HG03095 (cell line): ENCODE results near the gene TLE3.
"Not testable (repeated sequence)": the region's sequence is repeated elsewhere in the genome, so short reads cannot be mapped to it uniquely, and the experiment has no call there.

Experiments
- ATAC-seq: cut with Tn5 transposase; IDR thresholded peaks from one replicate; pipeline ENCODE4 v1.9.1; 2021; ENCODE audit warnings: moderate library complexity; ENCODE audit not compliant: unreplicated experiment

Gene TLE3

DNA sequence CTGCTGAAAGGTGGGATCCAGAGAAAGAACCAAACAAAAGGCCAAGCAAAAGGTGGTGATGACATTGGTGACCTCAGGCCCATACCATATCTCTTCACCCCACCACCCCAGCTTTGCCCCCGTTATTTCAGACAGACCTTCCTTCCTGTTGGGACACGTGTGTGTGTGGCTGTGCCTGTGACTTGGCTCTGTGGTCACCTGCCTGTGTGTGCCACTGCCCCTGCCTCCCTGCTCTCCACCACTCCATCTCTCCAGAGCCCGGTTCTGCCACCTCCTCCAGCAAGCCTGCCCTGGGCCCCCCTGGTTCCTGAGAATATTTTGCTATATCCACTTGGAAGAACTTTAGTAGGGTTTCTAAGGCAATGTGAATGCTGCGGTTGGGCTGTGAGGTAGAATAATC, 28.6 kb upstream of the TLE3 start:
- ATAC-seq, result no peak

DNA sequence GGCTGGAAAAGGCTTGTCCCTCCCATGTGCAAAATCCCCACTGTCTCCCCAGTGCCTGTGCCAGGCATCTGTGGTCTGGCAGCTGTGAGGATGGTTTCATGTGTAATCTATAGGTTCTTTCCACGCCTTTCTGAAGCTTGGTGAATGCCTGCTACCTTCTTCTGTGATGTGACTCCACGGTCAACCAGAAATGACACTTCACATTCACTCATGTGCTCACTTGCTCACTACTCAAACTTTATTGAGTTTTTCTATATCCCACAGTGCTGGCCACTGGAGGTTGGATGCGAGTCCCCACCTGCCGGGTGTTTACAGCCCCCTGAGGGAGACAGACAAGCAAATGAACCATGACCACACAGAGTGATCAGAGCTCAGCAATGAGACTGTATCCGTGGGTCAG, 27.9 kb upstream of the TLE3 start:
- no peak for ATAC-seq

DNA sequence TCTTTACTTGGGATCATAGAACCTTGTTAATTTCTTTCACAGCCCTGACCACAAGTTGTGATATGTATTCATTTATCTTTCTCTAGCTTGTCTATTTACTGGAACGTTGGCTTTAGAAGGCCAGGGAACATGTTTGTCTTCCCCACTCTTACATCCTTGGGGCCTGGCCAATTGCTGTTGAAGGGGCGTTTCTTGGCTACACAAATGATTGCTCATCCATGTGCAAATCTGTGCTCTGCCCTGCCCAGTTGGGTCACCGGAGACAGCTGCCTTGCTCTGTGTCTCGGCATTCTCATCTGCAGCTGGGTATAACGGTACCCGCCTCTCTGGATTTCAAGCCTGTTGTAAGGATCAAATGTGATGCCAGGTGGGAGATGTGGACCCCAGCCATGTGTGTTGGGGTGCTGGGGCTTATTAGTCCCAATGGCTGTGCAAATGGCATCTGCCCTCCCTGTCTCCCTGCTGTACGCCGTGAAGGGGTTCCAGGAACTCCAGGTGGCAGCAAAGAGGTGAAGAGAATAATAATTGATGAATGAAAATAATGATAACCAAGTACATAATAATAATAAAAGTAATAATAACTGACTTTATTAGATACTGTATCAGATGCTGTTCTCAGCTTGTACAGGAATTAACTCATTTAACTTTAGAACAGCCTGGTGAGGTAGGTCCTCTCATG, 24.0 kb upstream of the TLE3 start:
- no peak for ATAC-seq

DNA sequence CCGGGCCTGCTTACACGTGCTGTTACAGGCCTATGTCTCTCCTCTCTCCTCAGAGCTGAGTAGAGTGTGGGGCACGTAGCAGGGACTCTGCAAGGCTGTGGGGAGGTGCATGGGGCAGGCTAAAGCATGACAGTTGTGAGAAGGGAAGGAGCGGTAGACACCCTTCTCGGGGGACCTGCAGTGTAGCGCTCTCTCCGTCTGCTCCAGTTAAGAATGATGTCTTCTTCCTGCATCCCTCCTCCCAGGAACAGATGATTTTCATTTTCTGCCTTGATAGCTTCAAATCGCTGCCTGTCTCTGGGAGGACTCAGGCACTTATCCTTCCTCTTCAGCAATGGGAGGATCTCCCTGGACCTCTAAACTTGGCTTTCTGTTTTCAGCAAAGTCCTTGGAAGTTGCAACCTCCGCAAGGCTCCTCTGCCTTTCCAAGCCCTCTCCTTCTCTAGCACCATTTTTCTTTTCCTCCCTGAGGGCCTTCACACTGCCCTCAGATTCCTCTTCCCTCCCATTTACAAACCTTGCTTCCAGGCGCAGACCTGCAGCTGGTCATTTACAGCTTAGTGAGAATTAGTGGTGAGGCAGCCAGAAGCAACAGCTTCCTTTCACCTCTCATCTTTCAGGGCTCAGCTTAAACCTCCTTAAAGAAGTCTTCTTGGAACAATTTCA, 23.4 kb upstream of the TLE3 start:
- ATAC-seq, result no peak

DNA sequence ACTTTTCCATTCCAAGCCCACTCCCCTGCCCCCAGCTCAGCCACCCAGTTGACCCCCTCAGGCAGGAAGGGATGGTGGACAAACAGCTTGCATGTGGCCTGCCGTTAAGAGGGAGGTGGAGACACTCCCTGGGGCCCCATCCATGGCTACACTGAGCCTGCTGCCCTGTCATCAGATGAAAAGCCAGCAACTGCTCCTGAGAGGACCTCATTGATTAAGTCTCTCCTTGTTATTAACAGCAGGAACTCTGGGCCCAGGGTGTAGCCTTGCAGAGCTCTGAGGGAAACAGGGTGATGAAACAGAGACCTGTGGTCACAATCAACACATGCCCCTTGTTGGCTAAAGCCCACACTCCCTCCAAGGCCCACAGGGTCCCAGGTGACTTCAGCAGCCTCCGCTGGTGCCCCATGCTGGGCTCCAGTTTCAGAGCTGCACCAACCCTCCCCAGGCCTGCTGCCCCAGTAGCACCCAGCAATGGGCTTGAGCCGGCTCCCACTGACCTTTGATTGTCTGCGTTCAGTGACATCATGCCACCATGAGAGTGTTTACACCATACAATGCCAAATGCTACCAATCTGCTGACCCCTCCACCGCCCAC, 22.3 kb upstream of the TLE3 start:
- no peak for ATAC-seq

DNA sequence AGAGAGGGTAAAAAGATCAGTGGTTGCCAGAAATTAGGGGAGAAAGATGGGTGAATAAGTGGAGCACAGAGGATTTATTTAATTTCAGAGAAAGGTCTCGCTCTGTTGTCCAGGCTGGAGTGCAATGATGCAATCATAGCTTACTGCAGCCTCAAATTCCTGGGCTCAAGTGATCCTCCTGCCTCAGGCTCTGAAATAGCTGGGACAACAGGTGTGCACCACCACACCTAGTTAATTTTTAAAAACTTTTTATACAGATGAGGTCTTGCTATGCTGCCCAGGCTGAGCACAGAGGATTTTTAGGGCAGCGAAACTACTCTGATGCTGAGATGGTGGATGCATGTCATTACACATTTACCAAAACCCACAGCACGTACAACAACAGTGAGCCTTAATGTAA, 20.9 kb upstream of the TLE3 start:
- ATAC-seq, result no peak

DNA sequence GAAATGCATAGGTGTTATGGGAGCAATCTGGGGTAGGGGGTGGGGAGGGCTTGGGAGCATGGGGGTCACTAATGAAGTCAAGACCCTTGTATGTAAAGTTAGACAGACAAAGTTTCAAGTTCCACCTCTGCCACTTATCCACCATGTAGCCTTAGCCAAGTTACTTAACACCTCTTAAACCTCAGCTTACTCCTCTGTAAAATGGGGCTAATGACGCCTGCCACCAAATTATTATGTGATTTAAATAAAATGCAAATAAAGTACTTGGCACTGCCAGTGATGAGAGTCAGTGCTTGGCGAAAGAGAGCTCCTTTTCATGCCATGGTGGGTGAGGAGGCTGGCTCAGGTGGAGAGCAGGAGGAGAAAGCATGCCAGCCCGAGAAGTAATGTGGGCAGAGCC, 18.6 kb upstream of the TLE3 start:
- ATAC-seq, result no peak

DNA sequence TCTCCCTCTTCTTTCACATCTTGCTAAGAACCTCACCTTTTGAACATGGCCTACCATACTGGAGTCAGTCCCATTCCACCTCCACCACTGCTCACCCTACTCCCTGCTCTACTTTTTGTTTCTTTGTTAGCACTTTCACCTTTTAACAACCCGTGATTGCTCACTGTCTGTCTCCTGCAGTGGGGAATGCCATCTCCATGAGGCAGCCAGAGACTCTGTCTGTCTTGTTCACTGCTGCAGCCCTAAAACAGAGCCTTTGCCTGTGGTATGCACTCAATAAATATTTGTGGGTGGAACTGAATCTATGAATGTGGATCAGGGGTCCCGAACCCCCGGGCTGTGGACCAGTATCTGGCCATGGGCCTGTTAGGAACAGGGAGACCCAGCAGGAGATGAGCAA, 16.5 kb upstream of the TLE3 start:
- no peak for ATAC-seq

DNA sequence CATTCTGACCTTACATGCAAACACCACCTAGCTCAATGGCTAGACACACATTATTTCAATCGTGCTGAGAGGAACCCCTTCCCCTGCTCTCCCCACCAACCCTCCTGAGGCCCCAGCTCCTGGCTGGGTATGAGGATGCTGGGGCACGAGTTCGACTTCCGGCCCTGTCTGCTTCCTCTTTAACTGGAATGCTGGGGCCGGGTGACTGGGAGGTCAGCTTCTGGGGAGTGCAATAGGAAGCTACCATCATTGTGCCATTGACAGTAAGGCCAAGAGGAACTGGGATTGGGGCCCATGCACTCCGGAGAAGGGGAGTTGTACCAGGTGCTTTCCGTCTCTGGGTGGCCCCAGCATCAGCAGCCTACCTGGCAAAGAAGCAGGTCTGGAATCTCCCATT, 15.6 kb upstream of the TLE3 start:
- no peak for ATAC-seq

DNA sequence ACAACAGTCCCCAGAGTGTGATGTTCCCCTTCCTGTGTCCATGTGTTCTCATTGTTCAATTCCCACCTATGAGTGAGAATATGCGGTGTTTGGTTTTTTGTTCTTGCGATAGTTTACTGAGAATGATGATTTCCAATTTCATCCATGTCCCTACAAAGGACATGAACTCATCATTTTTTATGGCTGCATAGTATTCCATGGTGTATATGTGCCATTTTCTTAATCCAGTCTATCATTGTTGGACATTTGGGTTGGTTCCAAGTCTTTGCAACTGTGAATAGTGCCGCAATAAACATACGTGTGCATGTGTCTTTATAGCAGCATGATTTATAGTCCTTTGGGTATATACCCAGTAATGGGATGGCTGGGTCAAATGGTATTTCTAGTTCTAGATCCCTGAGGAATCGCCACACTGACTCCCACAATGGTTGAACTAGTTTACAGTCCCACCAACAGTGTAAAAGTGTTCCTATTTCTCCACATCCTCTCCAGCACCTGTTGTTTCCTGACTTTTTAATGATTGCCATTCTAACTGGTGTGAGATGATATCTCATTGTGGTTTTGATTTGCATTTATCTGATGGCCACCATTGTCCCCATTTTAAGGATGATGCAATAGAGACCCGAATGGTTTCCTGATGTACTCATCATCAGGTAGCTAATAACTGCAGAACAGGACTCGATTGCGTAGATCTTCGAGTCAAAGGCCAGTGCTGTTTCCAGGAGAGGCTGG, 15.0 kb upstream of the TLE3 start:
- not testable (repeated sequence) for ATAC-seq

DNA sequence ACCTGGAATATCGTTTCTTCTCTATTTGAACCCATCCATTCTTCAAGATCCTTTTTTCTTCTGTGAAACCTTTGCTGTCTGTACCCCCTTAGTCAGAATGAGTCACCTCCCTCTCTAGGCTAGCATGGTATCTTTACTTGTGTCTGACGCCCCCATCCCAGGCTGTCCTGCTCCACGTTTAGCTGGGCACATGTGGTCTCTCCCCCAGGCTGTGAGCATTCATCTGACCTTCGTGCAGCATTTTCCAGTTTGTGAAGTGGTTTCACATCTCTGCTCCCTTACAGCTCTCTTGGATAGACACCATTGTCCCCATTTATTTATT, 14.3 kb upstream of the TLE3 start:
- ATAC-seq, result no peak

DNA sequence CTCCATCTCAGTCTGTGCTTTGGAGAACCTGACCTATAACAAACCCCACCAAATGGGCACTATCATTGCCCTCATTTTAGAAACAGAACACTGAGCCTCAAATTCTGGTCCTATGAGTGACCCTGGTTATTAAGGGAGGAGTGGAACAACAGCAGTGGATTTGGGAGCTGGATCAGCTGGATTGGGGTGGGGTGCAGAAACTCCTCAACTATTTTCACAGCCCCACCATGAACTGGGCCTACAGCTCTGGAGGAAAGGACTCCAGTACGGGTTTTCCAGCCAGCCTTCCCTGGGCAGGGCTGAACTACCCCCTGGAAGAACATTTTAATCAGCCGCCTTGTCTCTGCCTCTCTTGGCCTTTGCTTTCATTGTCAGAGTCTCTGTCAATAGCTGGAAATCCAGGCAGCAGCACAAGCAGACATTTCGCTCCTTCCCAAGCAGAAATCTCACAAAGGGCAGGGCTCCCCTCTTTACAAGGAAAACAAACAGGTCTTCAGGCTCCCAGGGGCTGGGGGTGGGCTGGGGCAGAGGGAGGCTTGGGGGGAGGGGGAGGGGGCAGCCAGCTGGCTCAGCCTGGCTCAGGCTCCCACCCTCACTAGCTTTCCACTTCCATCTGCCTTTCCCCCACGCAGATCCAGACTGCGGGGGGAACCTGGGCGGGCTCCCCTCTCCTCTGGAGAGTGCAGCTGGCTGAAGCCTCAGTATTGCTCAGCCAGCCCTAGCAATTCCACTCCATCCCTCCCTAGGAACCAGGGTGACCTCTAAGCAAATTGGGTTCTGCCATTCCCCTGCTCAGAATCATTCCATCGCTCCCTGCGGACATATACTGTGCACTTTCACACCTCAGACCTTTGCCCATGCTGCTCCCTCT, 13.7 kb upstream of the TLE3 start:
- ATAC-seq, result no peak

DNA sequence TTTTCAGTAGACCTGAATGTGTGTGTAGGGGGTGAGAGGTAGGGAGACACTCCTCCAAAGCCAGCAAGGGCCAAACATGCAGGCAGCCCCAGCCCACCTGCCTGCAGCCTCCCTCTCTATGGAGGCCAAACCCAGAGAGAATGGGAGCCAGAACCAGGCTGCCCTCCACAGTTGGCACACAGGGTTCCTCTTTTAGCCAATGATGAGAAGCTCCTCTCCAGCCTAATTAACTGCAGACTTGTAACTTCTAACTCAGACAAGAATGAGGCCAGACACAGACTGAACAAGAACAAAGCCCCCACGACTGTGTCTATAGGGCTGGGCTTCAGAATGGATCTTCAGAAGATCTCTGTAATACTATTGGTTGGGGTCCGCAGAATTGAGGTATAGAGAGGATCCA, 12.3 kb upstream of the TLE3 start:
- no peak for ATAC-seq

DNA sequence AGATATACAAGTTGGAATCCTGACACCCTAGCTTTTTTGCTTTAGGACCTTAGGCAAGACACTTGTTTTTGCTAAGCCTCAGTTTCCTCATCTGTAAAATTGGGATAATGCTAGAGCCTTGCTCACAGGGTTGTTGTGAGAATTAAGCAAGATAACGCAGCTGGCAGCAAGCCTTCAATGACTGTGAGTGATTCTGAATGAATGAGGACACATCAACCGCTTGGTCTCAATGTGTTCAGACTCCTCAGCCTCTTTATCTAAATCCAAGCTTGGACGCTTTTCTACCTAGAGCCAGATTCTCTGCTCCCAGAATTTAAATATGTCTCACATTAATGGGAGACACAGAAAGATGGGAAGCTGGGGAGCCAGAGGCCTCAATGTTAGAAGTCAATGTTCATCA, 11.8 kb upstream of the TLE3 start:
- no peak for ATAC-seq

DNA sequence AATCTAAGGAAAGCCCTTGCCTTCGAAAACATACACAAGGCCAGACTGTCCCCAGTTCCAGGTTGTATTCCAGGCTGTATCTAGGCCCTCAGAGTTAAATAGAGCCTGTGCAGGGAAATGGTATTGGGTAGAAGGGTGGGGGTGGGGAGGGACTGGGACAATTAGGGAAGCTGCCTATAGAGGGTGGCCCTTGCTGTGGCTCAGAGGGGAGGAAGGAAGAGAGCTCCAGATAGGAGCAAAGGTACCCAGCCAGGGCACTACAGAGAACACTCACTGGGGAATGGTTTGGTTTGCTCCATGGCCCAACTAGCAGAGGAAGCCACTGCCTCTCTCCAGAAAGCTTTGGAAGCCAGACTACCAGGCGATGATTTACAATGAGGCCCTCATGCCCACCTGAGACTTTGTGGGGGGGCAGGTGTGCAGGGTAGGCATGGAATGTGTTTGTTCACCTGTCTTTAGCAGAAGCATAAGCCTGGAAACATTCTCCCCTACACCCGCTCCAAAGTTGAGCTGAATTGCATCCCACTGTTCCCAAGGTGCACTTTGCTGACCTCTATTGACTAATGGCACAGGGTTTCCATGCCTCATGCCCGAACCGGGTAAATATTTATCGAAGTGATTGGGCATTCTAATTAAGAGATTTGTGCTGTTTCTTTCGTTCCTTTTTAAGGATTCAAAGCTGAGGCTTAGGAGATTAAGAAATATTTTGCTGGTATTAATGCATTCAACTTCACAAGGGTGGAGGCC, 6.3 kb upstream of the TLE3 start:
- no peak for ATAC-seq

DNA sequence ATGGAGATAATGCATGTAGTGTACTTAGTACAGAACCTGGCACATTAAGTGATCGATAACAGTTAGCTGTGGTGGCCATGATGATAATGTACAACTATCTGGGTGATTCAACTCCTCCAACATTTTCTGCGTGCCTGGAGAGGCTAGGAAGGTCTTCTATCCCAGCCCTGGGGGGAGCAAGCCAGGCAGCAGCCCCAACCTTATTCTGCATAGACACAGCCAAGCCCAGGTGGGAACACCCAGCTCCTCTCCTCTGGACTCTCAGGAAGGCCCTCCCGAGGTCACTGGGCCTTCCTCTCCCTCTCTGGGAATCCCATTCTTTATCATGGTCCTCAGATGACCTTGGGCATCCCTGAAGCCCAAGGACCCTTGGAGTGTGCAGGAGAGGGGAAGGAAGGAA, 5.1 kb upstream of the TLE3 start:
- no peak for ATAC-seq

DNA sequence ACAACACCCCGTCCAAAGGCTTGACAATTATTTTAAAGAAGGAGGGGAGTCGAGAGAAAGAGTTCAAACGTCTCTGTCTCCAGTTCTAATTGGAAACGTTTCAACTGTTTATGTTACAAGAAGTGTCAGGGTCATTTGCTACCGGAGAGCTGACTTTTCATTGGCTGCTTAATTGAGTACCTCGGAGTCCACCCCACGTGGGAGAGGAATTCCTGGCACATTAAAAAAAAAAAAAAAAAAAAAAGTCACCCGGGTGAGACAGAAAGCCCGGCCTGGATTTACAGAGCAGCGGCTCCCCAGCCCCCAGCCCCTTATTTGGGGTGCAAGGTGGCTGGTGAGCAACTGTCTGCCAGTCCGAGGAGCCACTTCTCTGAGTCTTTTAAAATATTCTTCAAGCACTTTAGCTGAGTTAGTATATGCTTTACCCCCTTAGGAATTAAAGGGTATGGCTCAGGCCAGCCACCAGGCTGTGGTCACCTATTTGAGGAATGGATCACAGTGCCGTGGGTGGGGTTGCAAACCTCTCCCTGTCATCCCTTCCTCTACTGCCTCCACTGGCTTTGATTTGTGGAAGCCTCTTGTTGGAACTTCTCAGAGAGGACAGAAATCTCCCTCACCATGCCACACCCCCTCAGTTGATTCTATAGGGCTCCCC, 3.9 kb upstream of the TLE3 start:
- no peak for ATAC-seq

DNA sequence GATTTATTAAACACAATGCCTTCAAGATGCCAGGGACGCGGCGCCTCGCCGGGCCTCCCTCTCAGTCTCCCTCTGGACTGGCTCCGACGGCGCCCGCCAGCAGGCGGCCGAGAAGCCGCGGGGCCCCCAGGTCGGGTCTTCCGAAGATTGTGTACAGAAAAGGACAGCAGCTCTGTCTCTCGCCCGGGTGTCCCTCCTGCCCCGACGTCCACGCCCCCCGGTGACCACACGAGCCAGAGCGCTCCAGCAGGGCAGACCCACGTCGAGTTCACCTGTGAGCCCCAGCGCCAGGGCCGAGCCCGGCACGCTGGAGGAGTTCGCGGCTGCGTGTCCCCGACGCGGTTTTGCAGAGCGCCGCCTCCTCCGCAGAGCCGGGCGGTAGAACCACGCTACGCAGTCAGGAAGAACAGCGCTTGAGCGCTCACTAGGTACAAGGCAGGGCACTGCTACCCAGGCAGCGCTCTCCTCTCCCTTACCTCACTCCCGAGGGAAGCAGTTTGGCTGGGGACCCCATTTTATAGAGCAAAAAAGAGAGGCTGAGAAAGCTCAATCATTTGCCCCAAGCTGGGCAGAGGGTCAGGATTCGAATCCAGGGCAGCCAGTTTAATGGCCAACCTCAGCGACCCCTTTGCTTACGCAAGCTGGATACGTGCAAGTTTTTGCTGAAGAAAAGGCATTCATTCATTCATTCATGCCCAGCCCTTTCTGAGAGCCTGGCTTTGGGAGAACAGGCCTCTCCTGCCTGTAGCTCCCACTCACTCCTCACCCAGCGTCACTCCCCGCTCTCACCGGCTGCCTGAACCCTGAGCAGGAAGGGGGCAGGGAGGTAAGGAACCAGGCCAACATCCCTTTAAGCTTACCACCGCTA, 3.0 kb upstream of the TLE3 start:
- ATAC-seq, result no peak

DNA sequence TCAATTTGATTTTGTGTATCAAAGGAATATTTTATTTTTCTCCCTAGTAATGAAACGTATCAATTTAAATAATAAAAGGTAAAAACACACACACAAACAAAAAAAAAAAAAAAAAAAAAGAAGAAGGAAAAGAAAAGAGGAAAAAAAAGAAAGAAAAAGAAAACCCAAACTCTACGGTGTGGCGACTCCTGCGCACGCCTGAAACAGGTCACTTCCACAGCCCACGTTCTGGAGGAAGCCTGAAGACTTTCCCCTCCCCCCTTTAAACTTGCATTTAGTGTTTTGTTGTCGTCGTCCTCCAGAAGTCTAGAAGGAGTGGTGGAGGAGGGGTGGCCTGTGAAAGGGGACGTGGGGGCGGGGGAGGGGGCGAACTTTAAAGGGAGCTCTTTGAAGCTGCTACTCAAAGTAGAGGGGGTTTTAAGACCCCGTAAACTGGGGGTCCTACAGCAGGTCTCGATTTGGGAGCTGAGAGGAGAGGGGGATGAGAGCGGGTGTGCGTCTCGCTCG, 2.3 kb upstream of the TLE3 start:
- ATAC-seq, result no peak
